Adipose tissue (tissue), 3 donors: ENCODE data around the gene MYO18A. TPM values are rescaled to one million over a fixed set of nuclear protein-coding genes. Genes with fewer than 3 reads are reported as not detected.

Source experiments
- H3K27ac ChIP-seq: one replicate; pipeline ENCODE4 v1.5.1; 2013; ENCODE audit warnings: low read depth, low read length
- WGBS, 3 donors: extraction: QIAGEN DNeasy Blood & Tissue Kit; methylation state at CpG; one replicate each; pipeline ENCODE4 v1.1.7; 2013; 5-methylcytosine and 5-hydroxymethylcytosine counted together
- polyA plus RNA-seq, 3 donors: library from polyadenylated mRNA; stranded (reverse); fragments of 200-250 nt; gene quantifications; one replicate each; pipeline ENCODE4 v1.2.3, GENCODE V29; 2013
- donor health status: healthy with polysubstance abuse.
- donor health status: Bipolar disorder and iron deficiency.
- donor health status: healthy.

MYO18A gene
- polyA plus RNA-seq, 3 donors: 14.3 to 33.3 (median 18.6) TPM

DNA sequence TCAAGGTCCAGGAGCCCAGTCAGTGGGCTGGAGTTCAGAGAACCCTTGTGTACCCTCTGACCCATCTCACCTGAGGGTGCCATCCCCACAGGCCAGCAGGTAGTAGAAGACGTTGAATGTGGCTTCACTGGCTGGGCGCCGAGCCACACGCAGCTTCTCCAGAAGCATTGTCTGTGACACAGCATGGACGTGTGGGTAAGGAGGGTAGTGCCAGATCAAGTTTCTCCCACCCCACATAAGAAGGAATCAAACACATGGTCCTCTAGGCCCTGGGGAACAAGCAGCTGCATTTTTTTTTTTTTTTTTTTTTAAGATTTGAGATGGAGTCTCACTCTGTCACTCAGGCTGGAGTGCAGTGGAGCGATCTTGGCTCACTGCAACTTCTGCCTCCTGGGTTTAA lies 60.9 kb downstream of the MYO18A start:
- 86 to 92% (median 90%) methylated on average over 6 of the region's 6 CpGs for WGBS, 3 donors
- no peak overlapping the region for H3K27ac ChIP-seq

DNA sequence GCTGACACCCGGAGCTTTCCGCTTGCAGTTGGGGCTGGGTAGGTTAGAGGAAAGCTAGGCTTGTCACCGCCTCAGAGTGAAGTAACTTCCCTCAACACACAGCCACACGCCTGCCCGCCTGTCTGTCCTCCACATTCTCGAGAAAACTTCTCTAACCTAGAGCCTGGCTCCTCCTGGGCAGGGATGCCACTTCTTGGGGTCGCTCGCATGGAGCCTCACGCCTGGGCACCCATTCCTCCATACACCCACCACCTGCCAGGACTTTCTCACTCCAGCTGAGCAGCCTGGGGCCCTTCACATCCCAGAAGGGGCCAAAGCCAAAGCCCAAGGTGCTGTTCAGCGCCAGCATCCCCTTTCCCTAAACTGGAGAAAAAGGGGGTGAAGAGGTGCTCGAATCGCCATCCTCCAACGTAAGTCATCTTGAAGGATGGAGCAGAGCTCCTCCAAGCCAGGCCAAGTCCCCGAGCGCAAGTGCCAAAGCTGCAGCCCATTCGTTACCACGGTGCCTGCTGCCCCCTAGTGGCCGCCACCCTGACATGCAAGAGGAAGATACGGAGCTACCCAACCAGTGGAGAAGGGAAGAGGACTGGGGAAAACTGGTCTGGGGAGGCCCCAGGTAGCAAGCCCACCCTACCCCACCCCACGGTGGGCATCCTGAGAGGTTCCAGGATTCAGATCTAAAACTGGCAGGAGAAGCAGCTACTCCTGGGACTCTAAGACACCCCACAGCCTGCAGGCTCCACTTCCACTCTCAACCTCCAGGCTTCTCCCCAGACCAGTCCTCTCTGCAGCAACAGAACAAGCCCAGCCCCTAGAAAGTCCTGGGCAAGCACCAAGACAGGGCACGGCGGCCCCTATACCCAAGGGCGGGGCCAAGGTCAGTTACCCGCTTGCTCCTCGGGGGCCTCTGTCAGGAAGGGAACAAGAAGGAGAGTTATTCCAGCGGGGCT lies 63.1 kb downstream of the MYO18A start:
- 50 to 59% (median 54%) methylated on average over 25 to 26 of the region's 26 CpGs for WGBS, 3 donors
- H3K27ac ChIP-seq: no peak overlapping the region

DNA sequence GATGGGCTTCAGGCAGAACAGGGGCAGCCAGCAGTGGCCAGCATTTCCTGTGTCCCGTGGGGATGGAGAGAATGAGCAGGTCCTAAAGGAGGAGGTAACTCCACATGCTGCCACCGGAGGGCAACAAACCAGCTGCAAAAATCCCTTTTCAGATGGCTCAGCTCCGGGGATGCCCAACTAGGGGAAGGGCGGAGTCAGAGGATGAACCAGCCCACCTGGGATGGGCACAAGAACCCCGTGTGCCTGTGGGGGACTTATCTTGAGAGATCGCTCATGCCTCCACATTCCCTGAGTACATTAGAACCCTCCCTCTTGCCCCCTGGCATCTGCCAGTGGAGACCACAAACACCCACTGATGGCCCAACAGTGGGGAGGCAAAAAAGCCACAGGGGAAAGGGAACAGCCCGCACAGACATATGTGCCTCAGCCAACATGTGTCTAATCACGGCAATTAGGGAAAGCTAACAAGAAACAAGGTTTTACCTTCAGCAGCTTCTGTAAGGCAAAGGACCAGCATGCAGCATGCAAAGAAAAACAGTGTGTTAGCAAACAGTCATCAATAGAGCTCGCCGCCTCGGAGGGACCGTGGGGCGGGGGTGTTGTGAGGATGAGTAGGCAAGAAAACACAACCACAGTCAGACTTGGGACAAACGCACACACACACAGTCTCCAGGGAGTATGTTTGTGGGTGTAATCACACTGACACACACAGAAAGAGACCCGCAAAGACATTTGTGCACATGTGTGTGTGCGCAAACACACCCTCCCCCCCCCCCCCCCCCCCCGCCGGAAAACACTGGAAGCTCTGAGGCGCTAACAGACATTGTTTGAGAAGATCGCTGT lies 64.0 kb downstream of the MYO18A start:
- WGBS, 3 donors: 64 to 70% (median 65%) methylated on average over 16 to 20 of the region's 20 CpGs

DNA sequence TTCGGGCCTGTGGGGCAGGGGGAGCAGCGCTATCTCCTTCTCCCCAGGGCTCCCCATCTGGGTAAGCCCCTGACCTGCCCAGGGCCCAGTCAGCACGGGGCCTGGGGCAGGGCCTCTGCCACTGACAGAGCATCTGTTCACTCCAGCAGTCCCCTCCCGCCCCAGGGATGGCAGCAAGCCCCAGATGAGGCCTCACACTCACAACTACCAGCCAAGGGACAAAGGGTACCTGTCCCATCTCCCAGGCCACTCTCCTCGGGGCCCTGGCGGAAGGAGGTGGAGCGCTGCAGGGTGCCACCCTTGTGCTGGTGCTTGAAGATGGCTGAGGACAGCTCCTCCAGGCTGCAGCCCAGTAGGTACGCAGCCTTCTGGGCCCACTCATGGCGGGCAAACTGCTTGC lies 64.8 kb downstream of the MYO18A start:
- H3K27ac ChIP-seq: no peak overlapping the region
- 96 to 97% (median 96%) methylated on average over 9 of the region's 9 CpGs for WGBS, 3 donors

More for the DNA sequence above, 64.0 kb downstream of the MYO18A start:
- H3K27ac ChIP-seq: no peak overlapping the region

DNA sequence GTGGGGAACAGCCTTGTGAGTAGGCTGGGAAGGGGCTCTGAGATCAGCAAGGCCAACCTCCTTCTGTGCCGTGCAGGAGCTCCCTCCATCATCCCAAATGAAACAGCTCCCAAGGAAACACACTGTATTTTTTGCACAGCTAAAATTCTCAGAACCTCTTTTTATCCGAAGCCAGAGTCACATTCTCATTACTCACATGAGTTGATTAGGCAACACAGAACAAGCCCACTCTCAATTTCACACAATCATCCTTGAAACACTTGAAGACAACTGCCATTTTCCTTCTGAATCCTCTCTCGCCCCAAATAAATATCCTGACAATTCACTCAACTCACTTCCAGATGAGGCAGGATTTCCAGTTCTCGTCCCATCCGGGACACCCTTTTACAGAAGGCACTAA lies 66.1 kb downstream of the MYO18A start:
- H3K27ac ChIP-seq: no peak overlapping the region
- WGBS, 3 donors: 80 to 91% (median 89%) methylated on average over 5 of the region's 5 CpGs

DNA sequence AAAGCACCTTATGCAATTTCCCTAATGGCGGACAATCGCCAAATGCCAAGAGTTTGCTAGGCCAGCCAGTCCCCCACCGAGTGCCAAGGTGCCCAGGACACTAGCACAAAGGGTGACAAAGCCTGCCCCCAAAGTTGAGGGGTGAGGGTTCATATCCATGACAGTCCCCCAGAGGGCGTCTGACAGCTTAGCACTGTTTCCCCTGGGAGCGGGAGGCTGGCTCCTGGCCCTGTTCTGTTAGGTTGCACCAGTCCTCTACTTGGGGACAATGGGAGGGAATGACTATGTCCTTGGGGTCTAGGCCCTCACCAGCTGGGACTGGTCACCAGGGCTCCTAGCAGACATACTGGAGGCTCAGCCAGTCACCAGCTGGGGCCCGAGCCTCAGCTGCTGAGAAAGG lies 66.9 kb downstream of the MYO18A start:
- H3K27ac ChIP-seq: no peak overlapping the region
- WGBS, 3 donors: 67 to 83% (median 70%) methylated on average over 6 of the region's 6 CpGs

DNA sequence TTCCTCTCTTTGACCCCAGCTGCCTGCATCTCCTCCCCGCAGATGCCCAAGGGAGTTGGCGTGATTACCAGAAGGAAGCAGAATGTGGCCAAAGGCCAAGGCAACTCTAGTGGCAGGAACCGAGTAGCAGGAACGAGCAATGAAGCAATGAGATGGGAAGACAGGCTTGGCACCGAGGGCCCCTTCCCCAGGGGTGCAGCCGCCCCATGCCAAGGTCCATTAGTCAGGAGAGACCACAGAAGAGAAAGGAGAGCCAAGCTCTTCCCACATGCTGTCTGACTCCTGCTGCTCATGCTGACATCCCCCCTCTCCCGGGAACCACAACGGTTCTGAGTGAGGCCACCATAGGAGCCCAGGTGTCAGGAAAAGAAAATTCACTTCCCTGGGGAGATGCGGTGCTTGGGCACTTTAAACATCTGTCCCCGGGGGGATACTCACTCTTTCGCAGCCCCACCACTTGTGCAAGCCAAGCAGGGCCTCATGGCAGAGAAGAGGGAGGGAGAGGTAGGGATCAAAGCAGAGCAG lies 67.4 kb downstream of the MYO18A start:
- H3K27ac ChIP-seq: no peak overlapping the region
- WGBS, 3 donors: 31 to 51% (median 41%) methylated on average over 11 of the region's 11 CpGs

DNA sequence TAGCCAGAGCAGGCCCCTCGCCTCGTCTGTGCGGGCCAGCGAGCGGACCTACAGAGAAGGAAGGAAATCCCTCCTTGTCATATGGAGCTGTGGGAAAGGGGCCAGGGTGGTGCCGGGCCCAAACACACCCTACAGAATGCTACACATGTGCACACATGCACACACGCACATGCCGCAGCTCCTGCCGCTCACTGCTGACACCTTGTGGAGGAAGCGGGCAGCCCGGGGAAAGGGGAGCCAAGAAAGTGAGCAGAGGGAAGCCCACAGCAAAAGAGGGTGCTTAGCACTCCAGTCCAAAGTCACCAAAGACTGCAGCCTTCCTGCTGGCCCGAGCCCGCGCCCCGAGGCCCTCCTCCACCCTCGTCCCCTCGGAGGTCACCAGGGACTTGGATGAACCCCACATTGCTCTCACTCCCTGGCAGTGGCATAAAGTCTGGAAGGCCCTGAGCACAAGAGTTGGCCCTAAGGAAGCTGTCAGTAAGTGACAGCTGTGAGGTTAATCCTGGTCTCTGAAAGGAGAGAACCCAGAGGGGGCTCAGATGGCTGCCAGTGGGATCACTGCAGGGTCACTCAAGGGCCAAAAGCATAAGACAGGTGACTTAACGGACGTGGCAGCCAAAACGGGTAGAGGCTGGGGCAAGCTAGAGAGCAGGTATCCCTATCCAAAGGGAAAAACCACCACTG lies 68.2 kb downstream of the MYO18A start:
- H3K27ac ChIP-seq: no peak overlapping the region

DNA sequence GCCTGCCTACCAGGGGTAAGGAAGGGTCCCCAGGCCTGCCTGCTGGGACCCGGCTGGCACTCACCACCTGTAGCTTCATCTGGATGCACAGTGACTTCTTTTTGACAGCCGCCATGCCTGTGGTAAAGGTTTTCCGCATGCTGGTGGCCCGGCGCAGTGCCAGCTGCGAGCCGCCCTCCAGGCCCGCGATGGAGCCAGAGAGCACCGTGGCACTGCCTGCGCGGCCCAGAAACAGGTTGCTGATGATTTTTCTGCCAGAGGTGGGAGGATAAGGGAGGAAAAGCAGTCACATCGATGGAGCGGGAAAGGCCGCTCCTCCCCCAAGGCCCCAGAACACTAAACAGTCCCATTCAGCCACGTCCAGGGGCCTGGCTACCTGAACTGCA lies 69.8 kb downstream of the MYO18A start:
- H3K27ac ChIP-seq: no peak overlapping the region
- 93 to 96% (median 95%) methylated on average over 16 of the region's 16 CpGs for WGBS, 3 donors

More for the DNA sequence above, 68.2 kb downstream of the MYO18A start:
- 24 to 48% (median 44%) methylated on average over 19 to 20 of the region's 20 CpGs for WGBS, 3 donors

DNA sequence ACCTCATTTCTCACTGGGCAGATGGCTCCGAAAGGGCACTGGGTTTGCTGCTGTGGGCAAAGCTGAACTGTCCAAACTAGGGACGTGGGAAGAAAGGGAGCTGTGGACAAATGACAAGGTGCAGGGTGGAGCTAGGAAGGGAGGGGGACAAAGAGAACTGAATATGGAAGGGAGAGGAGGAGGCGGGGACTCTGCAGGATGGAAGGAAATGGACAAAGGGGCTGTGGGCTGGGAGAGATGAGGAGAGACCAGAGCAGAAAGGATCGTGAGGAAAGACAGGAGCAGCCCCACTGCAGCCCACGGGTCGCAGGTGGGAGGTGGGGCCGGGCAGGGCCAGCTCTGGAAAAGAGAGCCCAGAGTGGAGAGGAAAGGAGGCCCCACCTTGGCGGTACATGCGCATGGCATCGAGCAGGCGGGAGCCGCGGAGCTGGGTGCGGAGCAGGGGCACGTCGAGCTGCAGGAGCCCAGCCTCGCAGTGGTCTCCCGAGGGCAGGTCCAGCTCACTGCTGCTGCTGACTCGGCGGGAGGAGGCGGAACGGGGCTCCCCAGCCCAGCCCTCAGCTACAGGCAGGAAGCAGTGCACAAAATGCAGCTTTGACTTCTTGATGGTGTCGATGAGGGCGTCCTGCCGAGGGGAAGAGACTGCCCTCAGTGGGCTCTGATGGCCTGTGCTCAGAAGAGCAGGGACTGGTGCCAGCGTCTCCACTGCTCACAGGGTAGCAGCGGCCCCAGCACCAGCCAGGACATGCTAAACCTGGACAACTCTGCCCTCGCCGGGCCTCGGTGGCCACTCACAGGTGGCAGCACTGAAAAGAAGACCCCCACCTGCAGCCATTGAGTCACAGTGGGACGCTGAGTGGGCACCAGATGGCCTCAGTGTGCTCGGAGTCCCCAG lies 70.5 kb downstream of the MYO18A start:
- WGBS, 3 donors: 72 to 92% (median 91%) methylated on average over 26 to 32 of the region's 32 CpGs
- H3K27ac ChIP-seq: no peak overlapping the region

DNA sequence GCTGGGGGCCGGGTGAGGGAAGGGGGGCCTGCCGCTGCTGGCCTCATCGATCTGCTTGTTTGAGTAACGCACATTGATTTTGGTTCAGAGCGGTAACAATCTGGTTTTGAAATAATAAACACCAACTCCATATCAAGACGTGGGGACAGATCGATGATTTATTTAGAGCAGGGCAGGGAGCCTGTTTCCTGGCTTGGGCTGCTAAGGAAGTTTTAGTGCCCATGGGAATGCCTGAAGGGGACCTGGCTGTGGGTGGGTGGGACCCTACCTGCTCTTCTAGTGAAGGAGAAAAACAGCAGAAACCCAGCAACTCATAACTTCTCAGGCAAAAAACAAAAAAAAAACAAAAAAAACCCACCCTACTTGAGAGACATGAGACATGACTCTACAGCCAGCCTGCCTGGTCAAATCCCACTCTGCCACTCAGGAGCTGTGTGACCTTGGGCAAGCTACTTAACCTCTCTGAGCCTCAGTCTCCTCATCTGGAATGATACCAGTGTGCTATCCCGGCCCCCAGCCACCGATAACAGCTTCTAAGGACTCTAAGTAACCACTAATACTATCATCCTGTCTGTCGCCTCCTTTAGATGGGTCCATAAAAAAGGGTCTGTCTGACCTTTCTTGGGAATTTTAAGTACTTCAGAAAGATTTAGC lies 71.2 kb downstream of the MYO18A start:
- WGBS, 3 donors: 30 to 89% (median 89%) methylated on average over 10 of the region's 10 CpGs
- no peak overlapping the region for H3K27ac ChIP-seq

DNA sequence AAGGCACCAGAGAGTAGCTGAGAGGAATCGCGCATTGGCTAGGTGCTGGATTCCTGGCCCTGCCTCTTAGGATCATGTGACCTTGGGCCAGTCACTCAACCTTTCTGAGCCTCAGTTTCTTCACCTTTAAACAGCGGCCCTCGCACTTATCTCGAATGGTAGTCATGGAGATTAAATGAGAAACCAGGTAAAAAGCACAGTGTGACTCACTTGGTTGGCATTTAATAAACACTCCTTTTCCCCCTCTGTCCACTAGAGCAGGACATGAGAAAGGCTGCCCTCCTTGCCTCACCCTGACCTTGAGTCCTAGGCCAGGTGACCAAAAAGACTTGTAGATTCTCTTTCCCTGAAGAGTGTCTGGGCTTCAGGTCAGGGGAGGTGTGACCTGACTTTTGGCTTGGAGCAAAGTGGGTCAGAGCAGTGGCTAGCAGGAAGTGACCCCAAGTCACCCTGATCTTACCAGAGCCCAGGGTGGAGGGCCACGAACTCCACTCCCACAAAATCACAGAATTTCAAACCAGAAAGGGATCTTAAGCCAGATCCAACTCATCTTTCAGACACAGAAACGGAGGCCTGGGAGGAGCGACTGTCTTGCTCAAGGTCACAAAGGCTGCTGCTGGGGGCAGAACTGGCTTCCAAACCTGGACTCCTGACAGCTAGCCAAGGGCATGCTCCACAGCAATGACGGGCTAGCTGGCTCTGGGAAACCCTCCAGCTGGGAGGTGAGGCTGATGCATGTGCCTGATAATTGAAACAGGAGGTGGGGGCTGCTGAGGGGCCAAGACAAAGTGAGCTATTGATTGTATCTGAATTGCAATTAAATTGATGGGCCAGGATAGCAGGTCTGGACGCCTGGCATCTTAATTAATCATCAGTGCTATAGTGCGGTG lies 72.0 kb downstream of the MYO18A start:
- 22 to 79% (median 77%) methylated on average over 11 of the region's 11 CpGs for WGBS, 3 donors
- no peak overlapping the region for H3K27ac ChIP-seq

DNA sequence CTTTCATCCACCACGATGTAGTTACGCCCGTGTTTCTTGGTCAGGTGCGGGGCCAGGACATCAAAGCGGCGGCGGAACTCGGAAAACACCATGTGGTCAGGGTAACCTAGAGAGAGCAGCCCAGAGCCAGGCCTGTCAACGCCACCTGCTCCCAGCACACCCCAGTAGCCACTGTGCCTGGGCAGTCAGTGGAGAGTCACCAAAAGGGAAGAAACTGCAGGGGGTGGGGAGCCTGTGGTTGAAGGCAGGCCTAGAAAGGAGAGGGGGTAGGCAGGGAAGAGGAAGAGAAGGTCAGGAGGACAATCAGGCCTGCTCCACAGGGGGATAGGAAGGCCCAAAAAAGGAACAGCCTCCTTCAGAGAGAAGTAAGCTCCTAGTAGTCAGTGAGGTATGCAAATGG lies 73.1 kb downstream of the MYO18A start:
- 36 to 92% (median 85%) methylated on average over 9 of the region's 9 CpGs for whole genome bisulfite sequencing, 3 donors
- no peak overlapping the region for H3K27ac ChIP-seq

DNA sequence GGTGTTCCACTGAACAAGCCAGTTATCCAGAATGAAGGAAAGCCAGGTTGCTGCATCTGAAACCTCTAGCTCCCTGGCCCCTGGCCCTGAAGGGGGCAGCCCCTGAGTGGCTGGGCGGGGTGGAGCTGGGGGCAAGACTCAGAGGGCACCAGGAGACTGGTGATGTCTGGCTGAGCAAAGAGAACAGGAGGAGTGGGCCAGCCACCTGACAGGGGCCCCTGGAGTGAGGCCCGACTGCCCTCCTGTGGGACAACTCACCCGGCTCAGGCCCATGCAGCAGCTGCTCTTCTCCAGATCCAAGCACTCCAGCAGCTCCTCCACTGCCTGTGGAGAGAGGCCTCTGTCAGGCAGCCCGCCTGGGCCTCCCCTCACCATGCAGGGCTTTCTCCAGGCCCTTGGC lies 76.9 kb downstream of the MYO18A start:
- H3K27ac ChIP-seq: no peak overlapping the region
- 85 to 96% (median 95%) methylated on average over 2 to 4 of the region's 4 CpGs for WGBS, 3 donors

DNA sequence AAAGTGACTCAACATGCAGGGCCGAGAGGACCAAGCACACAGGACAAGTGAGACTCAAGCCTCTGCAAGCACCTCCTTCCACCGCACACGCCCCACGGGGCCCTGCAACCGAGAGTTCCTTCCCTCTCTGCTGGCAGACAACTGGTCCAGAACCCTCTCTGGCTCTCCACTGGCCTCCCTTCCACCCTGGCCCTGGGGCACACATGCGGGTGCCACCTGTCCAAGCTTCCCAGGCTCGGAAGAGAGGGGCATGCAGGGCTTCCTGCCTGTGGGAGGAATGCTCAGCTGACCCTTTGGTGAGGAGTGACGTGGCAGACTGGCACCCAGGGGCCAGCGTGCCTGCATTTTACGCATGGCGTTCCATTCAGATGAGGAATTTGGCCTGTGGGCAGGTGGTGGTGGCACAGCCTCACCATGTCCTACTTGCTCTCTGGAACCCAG lies 77.4 kb downstream of the MYO18A start:
- 86 to 89% (median 86%) methylated on average over 9 to 11 of the region's 11 CpGs for WGBS, 3 donors
- no peak overlapping the region for H3K27ac ChIP-seq

DNA sequence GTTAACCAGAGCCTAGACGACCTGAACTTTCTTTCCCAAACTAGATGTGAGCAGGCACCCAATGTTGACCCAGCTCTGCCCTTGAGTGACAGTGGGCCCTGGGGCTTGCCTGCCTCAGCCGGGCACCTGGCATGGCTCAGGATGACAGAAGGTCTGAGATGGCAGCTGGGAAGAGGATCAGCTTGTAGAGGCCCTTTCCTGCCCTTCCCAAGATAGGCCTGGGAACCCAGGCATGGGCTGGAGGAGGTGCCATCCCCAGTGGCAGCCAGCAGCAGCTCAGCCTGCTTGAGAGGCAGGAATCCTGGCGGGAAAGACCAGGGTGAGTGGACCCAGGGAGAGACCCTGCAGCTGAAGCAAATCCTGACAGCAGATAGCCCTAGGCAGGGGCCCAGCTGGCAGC lies 78.2 kb downstream of the MYO18A start:
- H3K27ac ChIP-seq: no peak overlapping the region
- WGBS, 3 donors: 62 to 91% (median 90%) methylated on average over 3 of the region's 3 CpGs
